ENCODE data around the gene YPEL5.

DNA sequence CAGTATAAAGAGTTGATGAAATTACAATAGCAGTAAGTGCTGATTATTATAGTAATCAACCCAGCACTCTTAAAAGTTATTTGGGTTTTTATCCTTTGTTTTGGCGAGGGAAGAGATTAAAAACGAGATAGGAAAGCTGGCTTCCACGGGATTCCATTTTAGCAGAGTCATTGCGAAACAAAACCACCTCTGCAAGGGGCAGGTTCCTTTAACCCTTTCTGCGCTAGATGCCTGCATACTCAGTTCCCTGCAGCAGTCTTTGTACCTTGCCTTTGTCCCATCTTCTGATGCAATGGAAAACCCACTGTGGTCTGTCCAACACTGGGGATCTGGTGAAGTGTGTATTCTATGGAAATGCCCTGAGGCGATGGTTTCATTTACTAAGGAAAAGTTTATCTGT, 2.7 kb downstream of the YPEL5 start:
- TF ChIP-seq POLR2A (IDR thresholded peaks at IDR 0.05) = no peak
- TF ChIP-seq, protein P1, sequence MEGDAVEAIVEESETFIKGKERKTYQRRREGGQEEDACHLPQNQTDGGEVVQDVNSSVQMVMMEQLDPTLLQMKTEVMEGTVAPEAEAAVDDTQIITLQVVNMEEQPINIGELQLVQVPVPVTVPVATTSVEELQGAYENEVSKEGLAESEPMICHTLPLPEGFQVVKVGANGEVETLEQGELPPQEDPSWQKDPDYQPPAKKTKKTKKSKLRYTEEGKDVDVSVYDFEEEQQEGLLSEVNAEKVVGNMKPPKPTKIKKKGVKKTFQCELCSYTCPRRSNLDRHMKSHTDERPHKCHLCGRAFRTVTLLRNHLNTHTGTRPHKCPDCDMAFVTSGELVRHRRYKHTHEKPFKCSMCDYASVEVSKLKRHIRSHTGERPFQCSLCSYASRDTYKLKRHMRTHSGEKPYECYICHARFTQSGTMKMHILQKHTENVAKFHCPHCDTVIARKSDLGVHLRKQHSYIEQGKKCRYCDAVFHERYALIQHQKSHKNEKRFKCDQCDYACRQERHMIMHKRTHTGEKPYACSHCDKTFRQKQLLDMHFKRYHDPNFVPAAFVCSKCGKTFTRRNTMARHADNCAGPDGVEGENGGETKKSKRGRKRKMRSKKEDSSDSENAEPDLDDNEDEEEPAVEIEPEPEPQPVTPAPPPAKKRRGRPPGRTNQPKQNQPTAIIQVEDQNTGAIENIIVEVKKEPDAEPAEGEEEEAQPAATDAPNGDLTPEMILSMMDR (IDR thresholded peaks at IDR 0.05) = no peak
